ENCODE measurements around the gene LUZP1.

Gene LUZP1

GRCh38 chr1:23080885-23081284, 87.8 kb downstream of the LUZP1 start:
- DNase-seq = no peak

GRCh38 chr1:23079025-23079424, 89.6 kb downstream of the LUZP1 start:
- no peak for DNase-seq

GRCh38 chr1:23074012-23074411, 94.6 kb downstream of the LUZP1 start:
- no peak for DNase-seq

GRCh38 chr1:23069675-23070074, 99.0 kb downstream of the LUZP1 start:
- DNase-seq = no peak

GRCh38 chr1:23069149-23069548, 99.5 kb downstream of the LUZP1 start:
- DNase-seq = no peak

GRCh38 chr1:23066075-23066474, 102.6 kb downstream of the LUZP1 start:
- no peak for DNase-seq

GRCh38 chr1:23065385-23065784, 103.3 kb downstream of the LUZP1 start:
- no peak for DNase-seq

- no peak for DNase-seq
Observed at GRCh38 chr1:23062271-23062670, 106.4 kb downstream of the LUZP1 start.

- no peak for DNase-seq
Observed at GRCh38 chr1:23057301-23057700, 111.4 kb downstream of the LUZP1 start.

GRCh38 chr1:23051290-23051909, 117.3 kb downstream of the LUZP1 start:
- no peak for DNase-seq

GRCh38 chr1:23050201-23050600, 118.5 kb downstream of the LUZP1 start:
- no peak for DNase-seq

GRCh38 chr1:23044035-23044434, 124.6 kb downstream of the LUZP1 start:
- DNase-seq = no peak

GRCh38 chr1:23040509-23040908, 128.1 kb downstream of the LUZP1 start:
- DNase-seq = no peak

GRCh38 chr1:23039308-23039826, 129.3 kb downstream of the LUZP1 start:
- DNase-seq = no peak

GRCh38 chr1:23037081-23037740, 131.4 kb downstream of the LUZP1 start:
- no peak for DNase-seq

GRCh38 chr1:23035823-23036452, 132.7 kb downstream of the LUZP1 start:
- no peak for DNase-seq
